Dedifferentiated amniotic fluid mesenchymal stem cell (primary cell): ENCODE data around the gene GSG1L.

Experiments used
- DNase-seq: peaks from one replicate; pipeline ENCODE4 v3.0.0-alpha.2; 2016; ENCODE audit errors: extremely low spot score

Gene GSG1L

DNA sequence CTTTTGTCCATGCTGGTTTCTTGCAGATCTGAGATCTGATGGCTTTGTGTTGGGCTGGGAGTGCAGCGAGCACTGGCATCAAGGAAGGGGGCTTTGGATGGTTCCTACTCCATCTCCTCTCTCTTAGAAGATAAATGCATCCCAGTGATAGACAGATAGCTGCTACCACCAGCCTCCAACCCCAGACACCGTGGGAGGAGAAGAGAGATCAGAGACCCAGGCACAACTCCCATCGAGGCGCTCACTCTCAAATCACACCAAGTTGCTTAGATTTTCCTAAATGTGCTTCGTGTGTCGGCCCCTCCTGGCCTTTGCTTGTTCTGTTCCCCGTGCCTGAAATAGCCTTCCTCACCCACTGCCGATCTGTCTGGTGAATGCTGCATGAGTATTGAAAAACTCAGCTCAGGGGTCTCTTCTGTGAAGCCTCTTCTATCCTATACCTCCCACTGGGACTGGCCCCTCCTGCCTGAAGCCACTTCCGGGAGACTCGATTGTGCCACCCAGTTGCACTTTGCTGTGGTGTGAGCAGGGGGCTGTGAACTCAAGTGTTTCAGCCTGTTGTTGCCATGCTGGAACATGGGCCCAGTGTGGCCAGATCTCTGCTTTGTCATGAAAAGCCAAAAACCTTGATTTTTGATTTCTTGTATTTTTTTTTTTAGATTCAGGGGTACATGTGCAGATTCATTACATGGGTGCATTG, 242.7 kb downstream of the GSG1L start:
- DNase-seq: no peak

DNA sequence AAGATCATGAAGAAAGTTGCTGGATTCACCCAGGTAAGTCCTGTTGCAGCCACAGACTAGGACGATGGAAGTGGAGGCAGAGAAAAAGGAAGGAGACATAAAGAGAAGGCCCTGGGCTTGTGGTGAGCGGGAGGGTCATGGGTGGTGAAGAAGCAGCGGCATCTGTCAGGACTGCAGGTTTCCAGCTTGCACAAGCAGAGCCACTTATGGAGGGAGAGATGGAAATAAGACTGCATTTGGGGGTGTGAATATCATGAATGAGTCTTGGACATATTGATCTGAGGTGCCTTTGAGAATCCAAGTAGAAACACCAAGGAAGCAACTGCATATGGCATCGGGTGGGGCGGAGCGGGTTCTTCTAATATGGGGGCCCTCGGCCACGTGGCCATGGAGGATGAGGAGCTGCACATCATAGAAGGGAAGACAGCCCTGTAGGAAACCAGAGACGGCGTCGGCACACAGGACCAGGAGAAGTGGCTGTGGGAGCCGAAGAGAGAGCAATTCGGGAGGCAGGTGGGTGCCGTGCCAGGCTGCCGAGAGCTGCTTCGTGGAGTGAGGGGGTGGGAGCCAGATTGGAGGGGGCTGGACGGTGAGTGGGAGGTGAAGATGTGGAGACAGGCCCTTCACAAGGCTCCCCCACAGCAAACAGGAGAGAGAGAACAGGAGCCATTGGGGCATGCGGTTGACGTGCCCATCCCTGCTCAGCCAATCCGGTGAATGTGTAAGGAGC, 243.5 kb downstream of the GSG1L start:
- DNase-seq: no peak

DNA sequence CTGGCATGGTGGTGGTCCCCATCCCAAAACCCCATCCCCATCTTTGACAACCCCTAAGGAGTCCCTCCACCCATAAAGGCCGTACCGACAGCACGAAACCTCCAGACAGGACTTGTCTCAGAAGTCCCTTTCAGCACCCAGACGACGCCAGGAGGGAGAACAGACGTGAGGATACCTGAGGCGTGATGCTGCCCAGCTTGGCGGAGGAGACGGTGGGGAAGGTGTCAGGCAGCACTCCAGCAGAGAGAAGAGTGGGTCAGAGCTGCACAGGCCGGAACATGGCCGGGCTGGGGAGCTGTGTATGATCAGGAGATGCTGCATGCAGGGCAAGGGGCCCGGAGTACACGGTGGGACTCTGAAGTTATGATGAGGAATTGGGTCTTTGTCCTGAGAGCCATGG, 244.2 kb downstream of the GSG1L start:
- DNase-seq: no peak

DNA sequence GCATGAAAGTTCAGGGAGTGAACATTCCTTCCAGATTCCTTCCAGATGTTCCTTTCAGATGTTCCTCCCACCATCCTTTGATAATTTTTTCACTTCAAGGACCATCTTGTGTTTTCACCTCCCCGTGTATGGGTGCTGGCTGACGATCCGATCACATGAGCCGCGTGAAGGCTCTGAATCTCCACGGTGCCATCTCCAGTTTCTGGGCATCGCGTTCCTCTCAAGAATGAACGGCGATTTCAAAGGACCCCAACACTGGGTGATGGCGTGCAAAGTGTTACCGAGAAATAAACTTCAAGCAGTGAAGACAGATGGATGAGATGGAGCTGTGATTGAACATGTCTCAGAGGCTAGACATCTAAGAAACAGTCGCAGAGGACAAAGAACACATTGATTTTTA, 245.3 kb downstream of the GSG1L start:
- no peak for DNase-seq

DNA sequence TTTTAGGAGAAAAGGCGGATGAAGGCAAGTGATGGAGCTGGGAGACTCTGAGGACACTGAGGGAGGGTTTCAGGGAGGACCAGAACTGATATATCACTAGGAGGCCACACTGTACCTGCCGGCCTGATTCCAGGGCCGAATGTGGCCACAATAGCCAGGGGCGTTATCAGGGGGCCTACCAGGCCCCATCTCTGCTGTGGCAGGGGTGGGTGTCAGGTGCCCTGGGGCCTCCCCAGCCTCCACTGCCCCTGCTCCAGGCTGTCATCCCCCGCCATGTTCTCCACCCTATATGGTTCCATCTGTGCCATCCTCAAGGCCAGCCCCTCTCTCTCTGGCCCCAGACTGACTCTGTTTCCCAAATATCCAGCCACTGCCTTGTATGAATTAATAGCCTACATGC, 246.5 kb downstream of the GSG1L start:
- DNase-seq: no peak

DNA sequence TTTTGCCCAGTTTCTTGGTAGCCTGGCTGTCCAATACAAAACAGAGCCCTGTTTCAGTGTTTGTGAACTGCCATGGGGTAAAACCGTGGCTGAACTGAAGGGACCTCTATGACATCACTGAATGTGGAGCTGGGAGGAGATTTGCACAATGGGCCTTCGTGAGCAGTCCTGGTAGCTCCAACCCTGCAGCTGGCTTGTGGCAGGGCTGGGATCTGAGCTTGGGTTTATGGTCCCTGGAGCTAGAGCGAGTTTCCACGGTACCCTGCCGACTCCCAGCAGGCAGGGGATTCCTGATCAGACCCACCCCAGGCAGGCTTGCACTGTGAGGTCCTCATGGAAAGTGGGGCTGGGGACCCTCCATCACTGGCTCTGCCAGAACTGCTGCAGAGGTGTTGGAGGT, 247.0 kb downstream of the GSG1L start:
- DNase-seq: no peak

DNA sequence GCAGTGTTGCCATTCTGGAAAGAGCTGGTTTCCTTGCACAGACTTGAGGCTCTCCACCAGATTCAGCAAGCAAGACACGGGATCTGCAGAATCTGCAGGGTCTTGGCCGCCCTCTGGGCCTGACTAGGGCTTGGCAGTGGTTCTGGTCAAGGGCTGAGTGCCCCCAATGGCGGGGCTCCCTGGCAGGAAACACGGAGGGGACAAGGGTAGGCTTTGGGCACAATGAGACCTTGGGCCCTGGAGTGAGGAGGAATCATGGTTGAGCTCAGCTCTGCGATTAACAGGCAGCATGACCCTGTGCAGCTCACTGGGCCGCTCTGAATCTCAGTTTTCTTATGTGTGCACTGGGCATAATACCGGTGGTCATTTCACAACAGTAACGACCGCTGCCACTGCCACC, 249.9 kb downstream of the GSG1L start:
- DNase-seq: no peak

DNA sequence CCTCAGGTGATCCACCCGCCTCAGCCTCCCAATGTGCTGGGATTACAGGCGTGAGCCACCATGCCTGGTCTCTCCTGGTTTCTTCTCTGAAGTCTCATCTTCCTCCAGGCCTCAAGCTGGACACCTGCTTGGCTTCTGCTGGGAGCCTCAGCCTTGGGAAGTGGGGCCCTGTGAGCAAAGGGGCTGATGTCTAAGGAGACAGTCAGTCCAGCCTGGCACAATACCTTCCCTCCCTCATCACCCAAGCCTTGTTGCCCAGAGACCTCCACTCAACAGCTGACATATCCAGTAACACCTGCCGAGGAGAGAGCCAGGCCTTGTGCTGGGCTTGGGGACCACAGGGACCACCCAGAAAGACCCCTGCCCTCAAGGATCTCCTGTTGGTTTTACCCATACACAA, 251.6 kb downstream of the GSG1L start:
- no peak for DNase-seq

DNA sequence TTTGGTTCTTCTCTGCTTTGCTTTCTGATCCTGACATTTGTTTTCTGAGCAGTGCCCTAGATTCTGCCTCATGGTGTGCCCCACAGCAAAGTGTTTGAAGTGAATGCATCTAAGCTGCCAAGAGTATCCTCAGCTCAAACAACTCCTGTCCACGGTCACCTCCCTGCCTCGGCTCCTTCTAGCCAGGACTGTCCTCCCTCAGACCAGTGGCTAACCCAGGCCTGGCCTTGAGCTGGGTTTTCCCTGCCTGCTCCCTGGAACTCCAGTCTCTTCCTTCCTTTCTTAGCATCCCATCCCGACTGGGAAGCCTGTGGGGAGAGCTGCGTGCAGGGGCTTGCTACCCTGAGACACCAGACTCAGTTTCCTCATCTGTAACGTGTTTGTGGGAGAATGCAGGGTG, 256.5 kb downstream of the GSG1L start:
- no peak for DNase-seq

DNA sequence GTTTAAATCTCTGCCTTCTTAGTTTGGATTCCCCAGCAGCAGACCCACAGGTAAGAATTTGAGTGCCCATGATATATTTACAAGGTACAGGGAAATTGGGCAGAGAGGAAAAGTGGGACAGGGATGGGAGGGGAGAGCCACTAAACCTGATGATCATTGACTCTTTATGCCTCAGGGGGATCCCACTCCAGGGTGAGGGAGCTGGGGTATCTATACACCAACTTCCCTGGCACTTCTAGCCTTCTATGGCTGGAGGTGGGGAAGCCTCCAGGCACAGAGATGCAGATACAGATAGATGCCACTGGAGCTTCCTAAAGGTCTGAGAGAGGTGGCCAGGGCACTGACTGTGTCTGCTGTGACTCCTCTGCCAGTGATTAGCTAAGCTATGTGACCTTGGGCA, 257.1 kb downstream of the GSG1L start:
- no peak for DNase-seq

DNA sequence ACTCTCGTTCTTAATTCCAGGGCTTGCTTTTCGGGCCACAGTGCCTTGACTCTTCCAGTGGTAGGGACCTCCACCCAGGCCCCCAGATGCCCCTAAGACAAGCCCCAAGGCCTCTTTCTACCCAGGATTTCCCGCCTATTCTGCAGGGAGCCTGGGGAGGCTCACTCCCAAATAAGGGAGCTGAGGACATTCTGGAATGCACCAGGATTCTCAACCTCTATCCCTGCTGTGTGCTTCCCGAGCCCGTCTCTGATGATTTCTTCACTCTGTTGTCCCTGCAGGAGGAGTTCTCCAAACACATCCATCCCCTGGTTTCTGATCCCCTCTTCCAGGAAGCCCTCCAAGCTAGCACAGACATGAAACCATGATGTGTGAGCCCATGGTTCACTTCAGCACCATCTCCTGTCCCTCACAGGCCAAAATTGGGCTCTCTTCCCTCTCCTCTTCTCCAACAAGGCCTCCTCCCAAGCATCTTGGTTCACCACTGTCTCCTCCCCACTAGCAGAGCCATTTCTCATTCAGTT, 257.6 kb downstream of the GSG1L start:
- DNase-seq: no peak

DNA sequence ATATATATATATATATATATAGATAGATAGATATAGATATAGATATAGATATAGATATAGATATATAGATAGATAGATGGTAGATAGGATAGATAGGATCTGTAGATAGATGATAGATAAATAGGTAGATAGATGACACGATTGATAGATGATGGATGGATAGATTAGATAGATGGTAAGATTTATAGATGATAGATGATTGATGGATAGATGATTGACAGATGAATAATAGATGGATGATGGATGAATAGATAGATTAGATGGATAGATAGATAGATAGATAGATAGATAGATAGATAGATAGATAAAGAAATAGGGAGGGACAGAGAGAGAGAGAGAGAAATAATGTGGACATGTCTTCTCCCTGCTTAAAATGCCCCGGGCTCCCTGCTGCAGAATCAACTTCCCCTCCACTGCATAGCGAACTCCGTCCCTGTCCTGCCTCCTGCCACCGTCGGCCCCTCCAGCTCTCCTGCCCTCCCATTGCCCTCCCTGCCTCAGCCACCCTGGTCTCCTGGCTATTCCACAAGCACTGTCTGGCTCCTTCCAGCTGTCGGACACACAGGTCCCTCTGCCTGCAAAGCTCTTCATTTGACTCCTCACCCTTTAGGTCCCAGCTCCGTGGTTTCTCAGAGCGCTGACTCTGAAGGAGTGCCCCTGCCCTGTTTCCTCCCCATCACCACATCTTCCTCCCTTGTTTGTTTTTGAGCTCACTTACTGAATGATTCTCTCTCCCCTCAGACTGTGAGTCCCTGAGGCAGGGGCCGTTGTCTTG, 259.6 kb downstream of the GSG1L start:
- no peak for DNase-seq

DNA sequence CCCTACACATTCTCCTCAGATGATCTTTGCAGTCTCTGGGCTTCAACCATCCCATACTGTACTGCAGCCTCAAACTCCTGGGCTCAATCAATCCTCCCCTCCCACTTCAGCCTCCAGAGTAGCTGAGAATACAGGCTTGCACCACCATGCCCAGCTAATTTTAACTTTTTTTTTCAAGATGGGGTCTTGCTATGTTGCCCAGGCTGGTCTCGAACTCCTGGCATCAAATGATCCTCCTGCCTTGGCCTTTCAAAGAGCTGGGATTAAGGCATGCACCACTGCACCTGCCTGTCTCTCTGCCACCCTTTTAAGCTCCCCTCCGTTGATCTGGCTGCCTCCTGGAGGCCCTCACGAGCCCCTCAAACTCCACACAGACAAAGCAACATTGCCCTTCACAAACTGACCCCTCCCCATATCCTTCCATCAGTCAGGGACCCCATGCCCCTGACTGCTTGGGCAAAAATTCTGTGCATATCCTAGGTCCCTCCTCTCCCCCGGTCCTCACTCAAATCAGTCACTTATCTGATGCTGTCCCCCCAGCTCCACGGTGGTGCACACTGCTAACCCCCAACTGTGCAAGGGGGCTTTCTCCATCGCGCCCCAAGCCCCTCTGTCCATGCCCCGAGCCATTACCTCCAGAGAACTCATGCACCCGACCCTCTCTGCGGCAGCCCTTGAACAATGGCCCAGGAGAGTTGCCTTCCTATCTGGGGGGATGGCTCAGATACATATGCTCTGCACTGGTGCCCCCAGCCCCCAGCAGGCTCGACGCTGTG, 260.7 kb downstream of the GSG1L start:
- DNase-seq: no peak

DNA sequence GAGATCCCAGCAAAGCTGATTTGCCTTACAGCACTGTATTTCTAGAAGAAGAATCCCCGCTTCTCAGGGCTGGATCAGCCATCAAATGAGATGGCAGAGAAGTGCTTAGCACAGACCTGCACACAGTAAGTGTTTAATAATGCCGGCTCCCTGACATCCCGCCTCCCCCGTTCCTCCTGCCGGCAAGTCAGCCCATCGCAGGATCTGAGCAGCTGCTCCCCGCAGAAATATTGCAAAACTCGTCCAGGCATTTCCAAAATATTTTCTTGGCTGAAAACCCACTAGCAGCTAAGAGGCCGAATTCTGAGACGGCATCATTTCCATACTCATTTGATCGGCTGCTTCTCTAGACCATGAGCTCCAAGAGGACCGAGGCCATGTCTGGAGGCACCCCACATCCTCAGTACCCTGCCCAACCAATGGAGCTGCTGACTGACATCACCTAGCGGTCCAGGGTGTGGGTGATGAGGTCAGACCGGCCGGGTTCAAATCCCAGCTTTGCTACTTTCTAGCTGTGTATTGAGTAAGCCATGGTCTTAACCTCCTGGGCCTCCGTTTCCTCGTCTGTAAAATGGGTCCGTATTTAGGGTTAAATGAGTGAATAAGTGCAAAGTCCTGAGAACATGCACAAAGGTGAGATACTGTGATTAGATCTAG, 262.1 kb downstream of the GSG1L start:
- DNase-seq: no peak

DNA sequence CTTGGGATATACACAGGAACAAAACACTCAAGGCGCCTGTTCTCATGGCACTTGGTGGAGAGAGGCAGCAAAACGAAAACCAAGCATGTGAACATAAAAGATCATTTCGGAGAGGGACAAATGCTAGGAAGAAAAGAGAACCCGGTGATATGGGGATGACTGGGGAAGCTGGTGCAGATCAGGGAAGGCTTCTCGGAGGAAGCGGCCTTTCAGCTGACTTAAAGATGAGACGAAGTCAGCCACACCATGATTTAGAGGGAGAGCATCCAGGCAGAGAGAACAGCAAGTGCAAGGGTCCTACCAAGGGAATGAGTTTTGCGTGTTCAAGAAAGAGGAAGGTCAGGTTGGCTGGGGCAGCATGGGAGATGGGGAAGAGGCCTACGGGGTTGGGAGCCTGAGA, 262.7 kb downstream of the GSG1L start:
- no peak for DNase-seq

DNA sequence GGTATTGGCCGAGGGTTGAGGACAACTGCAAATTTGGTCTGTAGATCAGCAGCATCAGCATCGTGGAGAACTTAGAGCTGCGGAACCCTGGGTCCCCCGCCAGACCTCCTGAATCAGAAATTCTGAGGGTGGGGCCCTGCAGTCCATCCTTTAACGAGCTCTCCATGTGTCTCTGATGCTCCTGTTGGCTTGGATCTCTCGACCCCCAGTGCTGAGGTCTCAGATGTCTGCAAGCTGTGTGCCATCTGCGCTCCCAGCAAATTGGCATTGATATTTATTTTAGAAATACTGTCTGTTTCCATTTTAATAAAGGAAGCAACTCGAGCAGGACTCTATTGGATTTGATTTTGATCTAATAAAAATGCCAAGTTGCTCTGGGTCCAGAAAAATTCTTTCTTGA, 263.6 kb downstream of the GSG1L start:
- no peak for DNase-seq

DNA sequence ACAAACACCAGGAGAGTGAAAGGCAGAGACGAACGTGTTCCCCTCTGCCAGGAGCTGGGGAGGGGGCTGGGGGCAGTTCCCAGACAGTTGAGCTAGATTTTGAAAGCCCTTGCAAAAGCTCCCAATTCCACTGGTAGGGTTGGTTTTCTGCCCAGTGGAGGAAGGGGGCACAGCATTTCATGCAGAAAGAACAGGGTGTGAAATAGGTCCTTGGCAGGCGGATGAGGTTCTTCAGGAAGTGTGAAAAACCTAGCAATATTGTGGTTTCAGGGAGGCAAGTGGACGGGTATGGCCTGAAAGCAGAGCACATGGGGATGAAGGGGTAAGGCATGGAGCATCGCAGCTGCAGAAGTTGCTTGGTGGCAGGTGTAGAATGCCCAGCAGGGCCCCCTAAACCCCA, 265.3 kb downstream of the GSG1L start:
- DNase-seq: no peak

DNA sequence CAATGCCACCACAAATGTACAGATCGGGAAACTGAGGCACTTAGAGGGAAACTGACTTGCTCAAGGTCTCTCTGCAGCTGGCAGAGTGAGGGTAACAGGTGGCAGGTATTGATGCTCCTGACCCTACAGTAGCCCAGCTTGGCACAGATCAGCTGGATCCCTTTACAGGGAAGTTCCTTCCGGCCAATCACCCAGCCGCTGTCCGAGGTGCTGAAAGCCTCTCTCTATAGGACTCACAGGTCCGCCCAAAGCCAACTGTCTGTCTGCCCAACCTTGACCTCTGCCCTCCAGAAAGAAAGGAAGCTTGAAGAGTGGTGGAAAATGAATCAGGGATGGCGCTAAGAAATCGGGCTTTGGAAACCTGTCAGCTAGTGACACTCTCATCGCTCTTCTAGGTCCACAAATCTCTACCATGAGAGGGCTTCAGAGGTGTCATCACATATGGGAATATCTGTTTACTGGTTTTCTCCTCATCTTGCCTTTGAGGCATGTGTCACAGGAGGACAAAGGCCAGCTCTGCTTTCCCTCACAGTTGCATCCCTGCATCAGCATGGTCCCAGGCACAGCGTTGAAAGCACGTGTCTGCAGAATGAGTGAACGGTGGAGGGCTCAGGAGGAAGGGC, 267.4 kb downstream of the GSG1L start:
- no peak for DNase-seq

DNA sequence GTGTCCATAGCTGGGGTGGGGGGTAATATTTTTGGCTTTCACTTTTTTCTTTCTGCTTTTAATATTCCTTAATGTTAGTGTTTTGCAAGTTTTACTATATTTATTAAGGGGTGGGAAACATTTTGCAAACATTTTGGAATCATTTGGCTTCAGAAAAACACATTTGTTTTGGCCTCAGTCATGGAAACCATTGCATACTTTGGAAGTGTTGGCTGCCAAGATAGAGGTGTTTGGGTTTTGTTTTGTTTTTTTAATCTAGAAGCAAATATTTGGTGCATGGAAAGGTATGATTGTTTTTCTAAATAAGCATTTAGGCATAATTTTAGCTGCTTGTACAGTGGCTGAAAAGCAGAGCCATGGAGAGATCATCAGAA, 270.3 kb downstream of the GSG1L start:
- no peak for DNase-seq

DNA sequence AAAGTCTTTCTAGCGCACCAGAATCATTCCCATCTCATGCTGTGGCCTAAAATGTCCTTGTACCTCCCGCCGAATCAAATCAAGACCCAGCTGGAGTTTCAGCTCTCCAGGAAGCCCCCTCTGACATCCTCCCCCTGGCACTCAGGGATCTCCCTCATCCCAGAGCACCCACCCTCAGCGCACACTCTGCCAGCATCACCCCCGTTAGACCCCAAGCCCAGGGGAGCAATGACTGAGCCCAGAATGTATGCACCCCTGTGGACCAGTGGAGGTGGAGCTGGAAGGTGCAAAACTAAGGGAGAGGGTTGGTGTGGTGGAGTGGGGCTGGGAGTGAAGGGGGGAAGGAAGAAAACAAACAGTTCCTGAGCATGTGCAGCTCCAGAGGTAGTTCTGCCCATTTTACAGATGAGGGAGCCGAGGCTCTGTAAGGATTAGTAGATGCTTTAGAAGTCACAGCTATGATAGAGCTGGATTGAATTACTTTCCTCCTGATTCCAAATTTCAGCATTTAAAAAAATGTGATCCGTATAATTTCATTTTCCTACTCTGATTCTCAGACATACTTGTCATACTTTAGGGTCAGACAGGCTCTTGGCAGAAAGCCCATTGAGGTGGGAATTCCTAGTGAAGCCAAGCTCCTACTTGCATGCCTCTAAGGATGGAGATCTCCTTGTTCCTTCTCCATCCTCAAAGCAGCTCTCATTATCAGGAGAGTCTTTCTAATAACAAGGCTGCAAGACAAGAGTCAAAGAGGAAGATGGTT, 270.8 kb downstream of the GSG1L start:
- no peak for DNase-seq
